ENCODE data around the gene HIRA.

DNA sequence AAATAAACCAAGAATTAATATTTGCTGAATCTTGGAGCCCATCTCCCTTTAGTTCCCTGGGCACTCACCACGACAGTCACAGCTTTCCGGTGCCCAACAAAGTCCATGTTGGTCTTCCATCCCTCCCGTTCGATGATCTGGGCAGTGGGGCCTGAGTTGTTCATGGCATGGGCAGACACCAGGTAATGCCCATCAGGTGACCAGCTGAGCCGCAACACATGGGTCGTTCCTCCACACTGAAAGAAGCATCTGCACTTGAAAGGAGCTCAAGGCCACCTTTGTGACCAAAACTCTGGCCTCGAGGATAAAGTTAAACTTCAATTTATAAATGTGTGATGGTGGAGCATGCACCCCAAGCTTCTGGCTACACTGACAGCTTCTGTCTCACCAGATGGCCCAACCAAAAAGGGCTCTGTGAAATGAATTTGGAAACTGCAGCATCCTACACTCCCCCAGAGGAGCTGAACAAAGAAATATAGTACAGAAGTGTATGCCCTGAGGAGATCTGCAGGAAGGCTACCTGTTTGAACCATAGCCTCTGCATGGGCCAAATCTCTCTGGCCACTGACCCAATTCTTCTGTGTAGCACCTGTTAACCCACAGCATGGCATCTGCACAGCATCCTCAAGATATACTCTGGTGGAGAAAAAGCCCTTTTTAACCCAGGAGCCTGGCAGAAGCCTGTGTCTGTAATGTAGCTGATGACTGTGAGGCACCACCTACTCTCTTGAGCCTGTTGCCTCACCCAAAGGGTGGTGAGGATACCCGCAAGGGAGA lies 37.1 kb downstream of the HIRA start:
- TF ChIP-seq, protein P1, sequence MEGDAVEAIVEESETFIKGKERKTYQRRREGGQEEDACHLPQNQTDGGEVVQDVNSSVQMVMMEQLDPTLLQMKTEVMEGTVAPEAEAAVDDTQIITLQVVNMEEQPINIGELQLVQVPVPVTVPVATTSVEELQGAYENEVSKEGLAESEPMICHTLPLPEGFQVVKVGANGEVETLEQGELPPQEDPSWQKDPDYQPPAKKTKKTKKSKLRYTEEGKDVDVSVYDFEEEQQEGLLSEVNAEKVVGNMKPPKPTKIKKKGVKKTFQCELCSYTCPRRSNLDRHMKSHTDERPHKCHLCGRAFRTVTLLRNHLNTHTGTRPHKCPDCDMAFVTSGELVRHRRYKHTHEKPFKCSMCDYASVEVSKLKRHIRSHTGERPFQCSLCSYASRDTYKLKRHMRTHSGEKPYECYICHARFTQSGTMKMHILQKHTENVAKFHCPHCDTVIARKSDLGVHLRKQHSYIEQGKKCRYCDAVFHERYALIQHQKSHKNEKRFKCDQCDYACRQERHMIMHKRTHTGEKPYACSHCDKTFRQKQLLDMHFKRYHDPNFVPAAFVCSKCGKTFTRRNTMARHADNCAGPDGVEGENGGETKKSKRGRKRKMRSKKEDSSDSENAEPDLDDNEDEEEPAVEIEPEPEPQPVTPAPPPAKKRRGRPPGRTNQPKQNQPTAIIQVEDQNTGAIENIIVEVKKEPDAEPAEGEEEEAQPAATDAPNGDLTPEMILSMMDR (IDR thresholded peaks at IDR 0.05; ENCODE audit: insufficient read depth, low read length, poor library complexity, severe bottlenecking): no peak
- TF ChIP-seq EZH2phosphoT487 (conservative IDR thresholded peaks at IDR 0.05; ENCODE audit: low read length): no peak
